DMS153 (cell line): ENCODE results near the gene TRIM50.
"Not testable (repeated sequence)": the region's sequence is repeated elsewhere in the genome, so short reads cannot be mapped to it uniquely, and the experiment has no call there.

ENCODE experiments used
- DNase-seq: peaks from one replicate; lab custom pipeline; 2025; lab: John Stamatoyannopoulos, UW

The TRIM50 gene

GRCh38 chr7:73327922-73328321 lies at the start of gene TRIM50, which contains the start of gene FKBP6:
Gene TRIM50, minus strand, starts transcription at chr7:73328082. Its CDS starts 3,295 bp downstream, at chr7:73324787.
Gene FKBP6, plus strand, starts transcription at chr7:73328161. Its CDS starts 268 bp downstream, at chr7:73328429.
- DNase-seq, result not testable (repeated sequence)

- DNase-seq, result no peak
Measured at GRCh38 chr7:73376671-73377412, 49.0 kb upstream of the TRIM50 start.

GRCh38 chr7:73376262-73376661 lies 48.4 kb upstream of the TRIM50 start:
- DNase-seq, result not testable (repeated sequence)

DNA sequence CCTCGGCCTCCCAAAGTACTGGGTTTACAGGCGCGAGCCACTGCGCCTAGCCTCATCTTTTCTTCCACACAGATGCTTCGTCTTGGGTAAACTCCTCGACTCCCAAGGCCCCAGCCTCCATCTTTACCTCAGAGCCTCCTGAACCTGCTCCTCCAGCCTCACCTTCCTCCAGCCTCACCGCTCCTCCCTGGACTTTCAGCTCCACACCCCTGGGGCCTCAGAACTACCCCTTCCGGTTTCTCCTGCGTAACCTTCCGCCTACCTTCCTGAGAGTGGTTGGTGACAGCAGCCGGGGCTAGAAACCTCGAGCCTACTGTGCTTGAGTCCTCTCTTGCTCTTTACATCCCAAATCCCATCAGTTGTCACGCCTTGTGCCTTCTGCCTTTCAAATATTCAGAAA lies 45.9 kb upstream of the TRIM50 start:
- DNase-seq, result no peak

DNA sequence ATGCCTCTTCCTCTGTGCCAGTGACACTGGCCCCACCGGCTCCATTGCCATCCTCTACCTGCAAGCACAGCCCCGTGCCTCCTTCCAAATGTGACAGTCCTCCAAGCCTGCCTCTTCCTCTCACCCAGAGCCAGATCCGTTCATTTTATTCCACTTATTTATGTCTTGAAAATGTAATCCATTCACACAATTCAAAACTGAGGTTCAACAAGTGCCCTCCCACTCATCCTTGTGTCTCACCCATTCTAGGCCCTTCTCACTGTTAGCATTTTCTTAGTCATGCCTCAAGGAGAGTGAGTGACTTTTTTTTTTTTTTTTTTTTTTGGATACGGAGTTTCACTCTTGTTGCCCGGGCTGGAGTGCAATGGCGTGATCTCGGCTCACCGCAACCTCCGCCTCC lies 41.7 kb upstream of the TRIM50 start:
- DNase-seq, result no peak

GRCh38 chr7:73369009-73369408 lies 41.1 kb upstream of the TRIM50 start:
- no peak for DNase-seq

DNA sequence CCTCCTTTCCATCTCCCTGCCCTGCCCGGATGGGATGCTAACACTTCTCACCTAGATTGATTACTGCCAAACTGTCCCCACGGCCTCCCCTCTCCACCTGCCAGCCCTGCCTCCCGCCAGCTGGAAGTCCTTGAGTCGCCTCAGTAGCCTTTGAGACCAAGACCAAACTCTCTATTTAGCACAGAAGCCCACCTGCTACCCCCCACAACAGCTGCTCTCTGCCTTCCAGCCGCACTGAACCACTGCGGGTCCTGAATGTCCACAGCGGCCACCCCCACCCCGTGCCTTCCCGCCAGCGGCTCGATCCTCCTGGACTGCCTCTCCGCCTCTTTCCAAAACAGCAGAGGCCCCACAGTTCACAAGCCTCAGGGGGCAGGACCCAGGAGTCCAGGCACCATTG lies 39.1 kb upstream of the TRIM50 start:
- DNase-seq, result no peak

- no peak for DNase-seq
Measured at GRCh38 chr7:73366127-73366526, 38.2 kb upstream of the TRIM50 start.

- no peak for DNase-seq
Measured at GRCh38 chr7:73364006-73364728, 36.3 kb upstream of the TRIM50 start.

- no peak for DNase-seq
Measured at GRCh38 chr7:73363225-73364005, 35.5 kb upstream of the TRIM50 start.

DNA sequence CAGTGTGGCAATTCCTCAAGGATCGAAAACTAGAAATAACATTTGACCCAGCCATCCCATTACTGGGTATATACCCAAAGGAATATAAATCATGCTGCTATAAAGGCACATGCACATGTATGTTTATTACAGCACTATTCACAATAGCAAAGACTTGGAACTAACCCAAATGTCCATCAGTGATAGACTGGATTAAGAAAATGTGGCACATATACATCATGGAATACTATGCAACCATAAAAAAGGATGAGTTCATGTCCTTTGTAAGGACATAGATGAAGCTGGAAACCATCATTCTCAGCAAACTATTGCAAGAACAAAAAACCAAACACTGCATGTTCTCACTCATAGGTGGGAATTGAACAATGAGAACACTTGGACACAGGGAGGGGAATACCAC lies 32.7 kb upstream of the TRIM50 start:
- DNase-seq, result not testable (repeated sequence)

GRCh38 chr7:73359746-73360375 lies 32.0 kb upstream of the TRIM50 start:
- DNase-seq, result no peak

DNA sequence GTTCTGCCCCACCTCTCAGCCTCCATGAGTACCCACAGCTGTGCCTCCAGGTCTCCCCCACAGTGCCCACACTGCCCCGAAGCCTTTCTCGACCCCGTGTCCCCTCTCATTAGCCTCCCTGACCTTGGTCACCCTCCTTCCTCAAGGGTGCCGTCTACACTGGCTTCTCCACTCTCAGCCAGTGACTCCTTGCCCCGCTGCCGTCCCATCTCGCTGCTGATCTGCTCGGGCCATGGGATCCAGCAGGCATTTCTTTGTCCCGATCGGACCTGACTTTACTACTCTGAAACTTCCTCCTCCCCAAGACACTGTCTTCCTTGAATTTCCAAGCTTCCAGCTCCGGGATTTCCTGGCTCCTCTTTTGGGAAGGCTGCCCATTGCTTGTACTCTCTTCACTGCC lies 31.4 kb upstream of the TRIM50 start:
- DNase-seq, result no peak

DNA sequence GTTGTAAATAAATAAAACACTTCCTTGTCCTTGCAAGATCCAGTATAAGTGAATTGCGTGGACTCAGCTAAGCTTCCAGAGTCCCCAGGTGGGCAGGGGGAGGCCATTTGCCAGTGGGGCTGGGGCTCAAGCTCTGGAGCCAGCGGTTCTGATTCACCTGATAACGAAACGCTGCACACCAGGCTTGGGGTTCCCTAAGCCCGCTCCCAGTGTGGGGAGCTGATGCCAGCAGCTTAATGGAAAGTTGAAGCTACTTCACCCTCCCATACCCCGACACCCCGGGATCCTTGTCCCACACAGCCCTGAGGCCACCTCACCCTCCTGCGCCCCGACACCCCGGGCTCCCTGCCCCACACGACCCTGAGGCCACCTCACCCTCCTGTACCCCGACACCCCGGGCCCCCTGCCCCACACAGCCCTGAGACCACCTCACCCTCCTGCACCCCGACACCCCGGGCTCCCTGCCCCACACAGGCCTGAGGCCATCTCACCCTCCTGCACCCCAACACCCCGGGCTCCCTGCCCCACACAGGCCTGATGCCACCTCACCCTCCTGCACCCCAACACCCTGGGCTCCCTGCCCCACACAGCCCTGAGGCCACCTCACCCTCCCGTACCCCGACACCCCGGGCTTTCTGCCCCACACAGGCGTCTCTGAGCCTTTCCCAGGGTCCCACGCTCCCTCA lies 30.9 kb upstream of the TRIM50 start:
- no peak for DNase-seq

- no peak for DNase-seq
Measured at GRCh38 chr7:73356159-73356558, 28.3 kb upstream of the TRIM50 start.

DNA sequence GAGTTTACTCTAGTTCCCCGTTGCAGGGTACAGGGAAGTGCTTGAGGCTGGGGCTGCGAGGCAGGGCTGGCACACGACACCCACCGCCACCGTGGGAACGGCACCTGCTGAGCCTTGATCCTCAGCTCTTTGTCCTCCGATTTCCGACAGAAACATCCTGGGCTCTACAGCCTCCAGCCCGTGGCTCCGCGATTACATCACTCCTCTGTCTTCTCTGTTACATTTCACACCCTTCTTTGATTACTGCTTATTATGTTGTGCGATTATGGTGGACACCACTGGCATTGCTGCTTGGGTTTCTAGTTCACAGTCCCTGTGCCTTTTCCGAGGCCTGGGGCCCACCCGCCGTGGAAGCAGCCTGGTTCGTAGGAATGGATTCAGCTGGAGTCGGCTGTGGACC lies 26.9 kb upstream of the TRIM50 start:
- no peak for DNase-seq

GRCh38 chr7:73354196-73354595 lies 26.3 kb upstream of the TRIM50 start:
- DNase-seq, result no peak

GRCh38 chr7:73353243-73353642 lies 25.4 kb upstream of the TRIM50 start:
- DNase-seq, result no peak

DNA sequence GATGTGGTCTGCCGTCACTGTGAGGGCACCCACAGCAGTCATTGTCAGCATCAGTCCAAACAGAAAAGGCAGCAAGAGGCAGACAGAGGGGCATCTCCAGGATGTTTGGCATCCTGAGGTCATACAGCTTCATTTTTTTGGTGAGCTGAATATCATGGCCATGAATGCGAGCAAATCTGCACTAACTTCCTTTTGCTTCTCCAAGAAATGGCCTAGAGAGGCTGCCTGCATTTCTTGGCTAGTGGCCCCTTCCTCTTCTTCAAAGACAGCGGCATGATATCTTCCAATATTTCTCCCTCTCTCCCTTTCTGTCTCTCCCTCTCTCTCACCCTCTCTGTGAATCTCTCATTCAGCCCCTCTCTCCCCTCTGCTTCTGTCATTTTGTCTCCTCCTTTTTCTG lies 24.9 kb upstream of the TRIM50 start:
- no peak for DNase-seq

DNA sequence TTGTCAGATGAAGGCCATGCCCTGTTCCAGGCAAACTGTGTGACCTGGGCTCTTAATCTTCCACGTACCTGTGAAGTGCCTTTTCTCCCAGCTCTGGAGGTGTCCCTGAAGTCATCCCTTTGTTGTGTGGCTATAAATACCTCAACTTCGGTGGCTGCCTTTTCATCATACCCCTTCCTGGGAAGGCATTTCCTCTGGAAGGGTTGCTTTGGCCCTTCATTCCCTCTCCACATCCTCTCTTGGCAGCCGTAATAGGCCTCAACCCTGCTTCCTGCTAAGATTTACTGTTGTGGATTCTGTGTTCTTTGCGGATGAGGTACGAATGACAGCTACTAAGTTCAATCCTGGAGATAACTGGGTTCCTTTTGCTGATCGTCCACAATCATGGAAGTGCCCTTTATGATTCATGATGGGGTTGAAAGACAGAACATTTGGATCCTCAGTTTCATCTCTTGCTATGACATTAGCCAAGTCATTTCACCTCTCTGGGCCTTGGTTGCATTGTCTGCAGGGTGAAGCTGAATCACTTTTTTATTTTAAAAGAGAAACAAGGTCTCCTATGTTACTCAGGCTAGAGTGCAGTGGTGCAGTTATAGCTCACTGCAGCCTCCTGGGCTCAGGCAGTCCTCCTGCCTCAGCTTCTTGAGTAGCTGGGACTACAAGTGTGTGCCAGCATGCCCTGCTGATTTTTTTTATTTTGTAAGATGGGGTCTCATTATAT lies 23.7 kb upstream of the TRIM50 start:
- DNase-seq, result no peak
